CD4-positive, alpha-beta T cell (primary cell): ENCODE measurements around the gene KIAA0753. TPM values are rescaled to one million over a fixed set of nuclear protein-coding genes. Genes with fewer than 3 reads are reported as not detected.

Source experiments
- ATAC-seq: fragments of 200-7000 bp; cut with Tn5 transposase; one replicate; pipeline ENCODE4 v1.10.0; 2022; ENCODE audit warnings: mild to moderate bottlenecking; ENCODE audit not compliant: poor library complexity
- CTCF ChIA-PET: fragments of 350-600 bp; sonication (Branson Sonifier 250); formaldehyde crosslinking; loops from one replicate; lab custom pipeline; 2021; ENCODE audit warnings: antibody characterized with exemption, inconsistent platforms; lab: Charles Lee
- POLR2A ChIA-PET: fragments of 350-600 bp; sonication (Branson Sonifier 250); formaldehyde crosslinking; loops from one replicate; lab custom pipeline; 2021; ENCODE audit warnings: antibody characterized with exemption, inconsistent platforms; lab: Charles Lee
- DNase-seq, 14 experiments: peaks; one replicate each; pipeline ENCODE4 v3.0.0-alpha.2; 2013 to 2020; ENCODE audit warnings: mixed read lengths in 2 of 14
- H3K27ac ChIP-seq, 2 donors: one replicate each; pipeline versions ENCODE4 v1.5.1 to v1.7.0; 2013; ENCODE audit warnings: low read length in 2 of 2, low read depth in 1 of 2, mild to moderate bottlenecking in 1 of 2
- H3K27me3 ChIP-seq, 2 experiments: 1 replicate in 1 of 2; 2 replicates in 1 of 2; pipeline versions ENCODE4 v1.6.1 to v1.7.0; 2013; ENCODE audit warnings: low read length in 2 of 2, control low read depth in 1 of 2, mild to moderate bottlenecking in 1 of 2, moderate library complexity in 1 of 2; ENCODE audit not compliant: insufficient read depth in 2 of 2, control insufficient read depth in 1 of 2
- H3K36me3 ChIP-seq: one replicate; pipeline ENCODE4 v1.6.1; 2013; ENCODE audit warnings: low read length, control low read depth; ENCODE audit not compliant: insufficient read depth
- H3K4me1 ChIP-seq: one replicate; pipeline ENCODE4 v1.6.1; 2013; ENCODE audit warnings: low read length, control low read depth; ENCODE audit not compliant: insufficient read depth
- H3K4me3 ChIP-seq: one replicate; pipeline ENCODE4 v1.5.1; 2013; ENCODE audit warnings: mild to moderate bottlenecking, low read length, moderate library complexity
- H3K9me3 ChIP-seq, 2 experiments: 1 replicate in 1 of 2; 2 replicates in 1 of 2; pipeline versions ENCODE4 v1.6.1 to v1.7.0; 2013; ENCODE audit warnings: low read length in 2 of 2, mild to moderate bottlenecking in 2 of 2, control low read depth in 1 of 2, moderate library complexity in 1 of 2; ENCODE audit not compliant: control insufficient read depth in 1 of 2, insufficient read depth in 1 of 2
- H3K27ac Mint-ChIP-seq: one replicate; pipeline ENCODE4 v1.8.0; 2020; ENCODE audit warnings: mixed read lengths
- H3K27me3 Mint-ChIP-seq: one replicate; pipeline ENCODE4 v1.8.0; 2021; ENCODE audit warnings: mixed read lengths
- H3K36me3 Mint-ChIP-seq: one replicate; pipeline ENCODE4 v1.8.0; 2021; ENCODE audit warnings: low read depth, mixed read lengths
- H3K4me1 Mint-ChIP-seq: one replicate; pipeline ENCODE4 v1.8.0; 2021; ENCODE audit warnings: low read depth, mixed read lengths
- H3K4me3 Mint-ChIP-seq: one replicate; pipeline ENCODE4 v1.8.0; 2020; ENCODE audit warnings: mild to moderate bottlenecking, mixed read lengths
- H3K9me3 Mint-ChIP-seq: one replicate; pipeline ENCODE4 v1.8.0; 2020; ENCODE audit warnings: mixed read lengths
- intact Hi-C, 2 experiments: fragments of 100-400 bp; cut with DNase I in 1 of 2; cut with micrococcal nuclease in 1 of 2; formaldehyde crosslinking; loops; one replicate each; pipeline versions ENCODE4 v1.15.1 to v1.9.0; 2023 to 2025; cut with DNase I, micrococcal nuclease
- total RNA-seq, 174 experiments: library from RNA in 2 of 174; stranded (reverse) in 2 of 174; gene quantifications; one replicate each; pipeline ENCODE4 v1.2.3 and lab custom pipeline; 2021 to 2026
- TF ChIP-seq, protein P1 (sequence below): fragments of 200-600 bp; IDR thresholded peaks from one replicate; pipeline ENCODE4 v1.8.0; 2022; ENCODE audit warnings: antibody characterized with exemption, mild to moderate bottlenecking

The KIAA0753 gene
- total RNA-seq, 2 experiments from 2014 or later: 8.9 to 11.7 TPM

DNA sequence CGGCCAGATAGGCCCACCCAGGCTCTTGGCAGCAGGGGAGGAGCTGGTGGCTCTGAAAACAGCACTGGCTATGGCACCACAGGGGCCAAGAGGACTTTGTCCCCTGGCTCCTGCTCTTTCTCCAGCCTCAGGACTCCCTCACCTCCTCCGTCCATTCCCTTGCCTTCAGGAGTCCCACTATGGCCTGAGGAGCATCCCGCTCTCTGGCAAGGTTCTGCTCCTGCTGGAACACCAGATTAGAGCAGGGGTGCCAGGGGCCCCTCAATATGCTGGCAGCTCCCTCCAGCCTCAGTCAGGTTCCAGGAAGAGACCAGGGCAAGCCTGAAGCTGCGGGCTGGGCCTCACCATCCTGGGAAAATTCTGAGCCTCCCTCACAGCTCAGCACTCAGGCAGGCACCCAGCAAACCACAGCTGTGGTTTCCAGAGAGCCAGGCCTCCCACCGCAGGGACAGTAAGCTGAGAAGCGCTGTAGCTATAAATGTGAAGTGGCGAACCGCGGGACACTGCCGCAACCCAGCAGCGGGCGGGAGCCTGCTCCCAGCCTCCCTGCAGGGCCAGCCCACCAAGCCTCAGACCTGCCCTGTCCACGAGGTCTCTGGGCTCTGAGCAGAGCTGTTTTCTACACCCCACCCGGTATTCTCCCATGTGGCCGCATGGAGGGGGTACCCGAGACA, 36.8 kb upstream of the KIAA0753 start:
- H3K36me3 Mint-ChIP-seq: no peaks in the 10 kb centered on the region
- Histone ChIP-seq H3K4me1 (peaks cover 9% of the 10 kb centered on the region), H3K36me3 (no peaks in the 10 kb centered on the region), H3K27ac (no peak overlapping the region), H3K27me3 (peaks cover 10 to 32% of the 10 kb centered on the region in 2 experiments), H3K4me3 (no peak overlapping the region), H3K9me3 (no peaks in the 10 kb centered on the region)
- CTCF ChIA-PET: no interaction called here
- H3K4me3 Mint-ChIP-seq: no peak overlapping the region
- H3K4me1 Mint-ChIP-seq: peaks cover 10% of the 10 kb centered on the region
- H3K27ac Mint-ChIP-seq: no peak overlapping the region
- intact Hi-C loops: no loop called here
- ATAC-seq (no peak), DNase-seq (no peak)
- H3K9me3 Mint-ChIP-seq: no peaks in the 10 kb centered on the region
- POLR2A ChIA-PET: no interaction called here
- H3K27me3 Mint-ChIP-seq: peaks cover 28% of the 10 kb centered on the region
- TF ChIP-seq, protein P1, sequence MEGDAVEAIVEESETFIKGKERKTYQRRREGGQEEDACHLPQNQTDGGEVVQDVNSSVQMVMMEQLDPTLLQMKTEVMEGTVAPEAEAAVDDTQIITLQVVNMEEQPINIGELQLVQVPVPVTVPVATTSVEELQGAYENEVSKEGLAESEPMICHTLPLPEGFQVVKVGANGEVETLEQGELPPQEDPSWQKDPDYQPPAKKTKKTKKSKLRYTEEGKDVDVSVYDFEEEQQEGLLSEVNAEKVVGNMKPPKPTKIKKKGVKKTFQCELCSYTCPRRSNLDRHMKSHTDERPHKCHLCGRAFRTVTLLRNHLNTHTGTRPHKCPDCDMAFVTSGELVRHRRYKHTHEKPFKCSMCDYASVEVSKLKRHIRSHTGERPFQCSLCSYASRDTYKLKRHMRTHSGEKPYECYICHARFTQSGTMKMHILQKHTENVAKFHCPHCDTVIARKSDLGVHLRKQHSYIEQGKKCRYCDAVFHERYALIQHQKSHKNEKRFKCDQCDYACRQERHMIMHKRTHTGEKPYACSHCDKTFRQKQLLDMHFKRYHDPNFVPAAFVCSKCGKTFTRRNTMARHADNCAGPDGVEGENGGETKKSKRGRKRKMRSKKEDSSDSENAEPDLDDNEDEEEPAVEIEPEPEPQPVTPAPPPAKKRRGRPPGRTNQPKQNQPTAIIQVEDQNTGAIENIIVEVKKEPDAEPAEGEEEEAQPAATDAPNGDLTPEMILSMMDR: no peak

DNA sequence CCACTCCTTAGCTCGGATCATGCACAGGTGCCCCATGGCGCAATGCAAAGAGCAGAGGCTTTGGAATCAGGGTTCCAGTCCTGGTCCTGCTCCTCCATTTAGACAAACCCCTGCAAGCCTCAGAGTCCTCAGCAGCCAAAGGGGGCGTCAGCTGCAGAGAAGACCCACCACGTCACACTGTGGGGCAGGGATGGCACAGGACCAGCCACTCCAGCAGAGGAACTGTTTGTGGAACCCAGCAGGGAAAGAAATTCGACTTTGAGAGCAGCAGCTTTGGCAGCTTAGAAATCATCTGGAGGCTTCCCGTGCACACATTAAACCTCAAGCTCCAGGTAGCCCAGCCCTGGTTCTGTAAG, 36.3 kb upstream of the KIAA0753 start:
- no peak for DNase-seq
- Histone ChIP-seq H3K4me1 (peaks cover 9% of the 10 kb centered on the region), H3K4me3 (no peak overlapping the region), H3K27ac (no peak overlapping the region), H3K36me3 (no peaks in the 10 kb centered on the region), H3K27me3 (peaks cover 10 to 32% of the 10 kb centered on the region in 2 experiments), H3K9me3 (no peaks in the 10 kb centered on the region)
- ChIA-PET CTCF (no interaction called here), POLR2A (no interaction called here)
- H3K27ac Mint-ChIP-seq: no peak overlapping the region
- no peaks in the 10 kb centered on the region for H3K36me3 Mint-ChIP-seq
- TF ChIP-seq, protein P1: no peak
- peaks cover 23% of the 10 kb centered on the region for H3K27me3 Mint-ChIP-seq
- H3K4me3 Mint-ChIP-seq: no peak overlapping the region
- H3K4me1 Mint-ChIP-seq: peaks cover 10% of the 10 kb centered on the region
- no peaks in the 10 kb centered on the region for H3K9me3 Mint-ChIP-seq
- intact Hi-C loops: no loop called here
- ATAC-seq: no peak

GRCh38 chr17:6675201-6675825, 34.8 kb upstream of the KIAA0753 start:
- H3K4me1 ChIP-seq: peaks cover 9% of the 10 kb centered on the region
- Mint-ChIP-seq H3K36me3 (no peaks in the 10 kb centered on the region), H3K4me1 (peaks cover 10% of the 10 kb centered on the region), H3K27me3 (peaks cover 14% of the 10 kb centered on the region), H3K9me3 (no peaks in the 10 kb centered on the region), H3K4me3 (no peak overlapping the region), H3K27ac (no peak overlapping the region)
- CTCF ChIA-PET: no interaction called here
- POLR2A ChIA-PET: no interaction called here
- ATAC-seq (no peak), DNase-seq (no peak)
- no peak overlapping the region for H3K27ac ChIP-seq
- H3K4me3 ChIP-seq: no peak overlapping the region
- H3K36me3 ChIP-seq: no peaks in the 10 kb centered on the region
- no peaks in the 10 kb centered on the region for H3K9me3 ChIP-seq
- intact Hi-C loops: no loop called here
- H3K27me3 ChIP-seq: peaks cover 8 to 27% of the 10 kb centered on the region in 2 experiments
- TF ChIP-seq, protein P1: no peak
